Osteoblast (primary cell): Measurements from ENCODE around the gene OR10H4. TPM values are rescaled to one million over a fixed set of nuclear protein-coding genes. Genes with fewer than 3 reads are reported as not detected.

ENCODE experiments used
- DNase-seq: peaks from one replicate; pipeline ENCODE4 v3.0.0; 2011; ENCODE audit warnings: low spot score, mixed read lengths; ENCODE audit not compliant: insufficient read length; ENCODE audit errors: missing footprints
- H2AFZ ChIP-seq: 2 replicates; pipeline ENCODE4 v1.6.0; 2011; ENCODE audit warnings: mild to moderate bottlenecking, low read length
- H3K27ac ChIP-seq: 2 replicates; pipeline ENCODE4 v1.5.1; 2011; ENCODE audit warnings: mild to moderate bottlenecking, low read depth, low read length, moderate library complexity
- H3K27me3 ChIP-seq: 2 replicates; pipeline ENCODE4 v1.6.0; 2012; ENCODE audit warnings: mild to moderate bottlenecking, control low read depth, inconsistent platforms, low read length, moderate library complexity; ENCODE audit not compliant: insufficient read depth
- H3K36me3 ChIP-seq: 2 replicates; pipeline ENCODE4 v1.5.1; 2011; ENCODE audit warnings: mild to moderate bottlenecking, low read length, control low read depth, moderate library complexity; ENCODE audit not compliant: insufficient read depth
- H3K4me1 ChIP-seq: 2 replicates; pipeline ENCODE4 v1.5.1; 2011; ENCODE audit warnings: mild to moderate bottlenecking, low read length, control low read depth, moderate library complexity; ENCODE audit not compliant: insufficient read depth
- H3K4me2 ChIP-seq: 2 replicates; pipeline ENCODE4 v1.6.0; 2011; ENCODE audit warnings: mild to moderate bottlenecking, low read length; ENCODE audit not compliant: insufficient read depth
- H3K4me3 ChIP-seq: fragments of 200-600 bp; sonication (generic); 3 replicates; pipeline ENCODE4 v1.5.1; 2012; ENCODE audit warnings: mild to moderate bottlenecking, low read length, inconsistent platforms; ENCODE audit not compliant: insufficient read depth
- H3K79me2 ChIP-seq: 2 replicates; pipeline ENCODE4 v1.6.0; 2012; ENCODE audit warnings: mild to moderate bottlenecking, low read length, control low read depth, inconsistent platforms; ENCODE audit not compliant: insufficient read depth
- H3K9me3 ChIP-seq: 2 replicates; pipeline ENCODE4 v1.5.1; 2011; ENCODE audit warnings: low read depth, low read length, control low read depth
- H4K20me1 ChIP-seq: 2 replicates; pipeline ENCODE4 v1.6.0; 2012; ENCODE audit warnings: mild to moderate bottlenecking, low read length, control low read depth; ENCODE audit not compliant: insufficient read depth
- CTCF ChIP-seq: IDR thresholded peaks from 2 replicates; pipeline ENCODE4 v1.5.1; 2011; ENCODE audit warnings: mild to moderate bottlenecking, low read depth, low read length, moderate library complexity; ENCODE audit errors: extremely low read depth
- total RNA-seq: library from RNA; depleted of rRNA; stranded (reverse); fragments of >200 nt; gene quantifications from 2 replicates; pipeline ENCODE4 v1.2.3, GENCODE V29; 2012

The OR10H4 gene
- total RNA-seq, 1 donor, result not detected

- H2AFZ ChIP-seq, result no peak overlapping the region
- TF ChIP-seq CTCF, result no peak
- H3K9me3 ChIP-seq, result no peaks in the 10 kb centered on the region
Measured at GRCh38 chr19:15935167-15935702, 13.6 kb upstream of the OR10H4 start.

GRCh38 chr19:15936173-15936572 lies 12.6 kb upstream of the OR10H4 start:
- no peaks in the 10 kb centered on the region for H3K4me1 ChIP-seq
- H4K20me1 ChIP-seq, result no peaks in the 10 kb centered on the region
- H3K79me2 ChIP-seq, result no peaks in the 10 kb centered on the region
- H3K27ac ChIP-seq, result no peak overlapping the region
- no peak for DNase-seq
- H3K27me3 ChIP-seq, result no peaks in the 10 kb centered on the region
- H3K4me3 ChIP-seq, result no peak overlapping the region
- H2AFZ ChIP-seq, result no peak overlapping the region
- no peak for TF ChIP-seq CTCF
- H3K9me3 ChIP-seq, result no peaks in the 10 kb centered on the region
- H3K36me3 ChIP-seq, result no peaks in the 10 kb centered on the region
- H3K4me2 ChIP-seq, result no peak overlapping the region

More at GRCh38 chr19:15935167-15935702, 13.6 kb upstream of the OR10H4 start:
- Histone ChIP-seq H3K27me3 (no peaks in the 10 kb centered on the region), H4K20me1 (no peaks in the 10 kb centered on the region), H3K4me3 (no peak overlapping the region), H3K4me2 (no peak overlapping the region), H3K79me2 (no peaks in the 10 kb centered on the region), H3K27ac (no peak overlapping the region), H3K36me3 (no peaks in the 10 kb centered on the region), H3K4me1 (no peaks in the 10 kb centered on the region)
- DNase-seq, result no peak

GRCh38 chr19:15936950-15937349 lies 11.9 kb upstream of the OR10H4 start:
- Histone ChIP-seq H2AFZ (no peak overlapping the region), H4K20me1 (no peaks in the 10 kb centered on the region), H3K4me2 (no peak overlapping the region), H3K27ac (no peak overlapping the region), H3K9me3 (no peaks in the 10 kb centered on the region), H3K79me2 (no peaks in the 10 kb centered on the region), H3K4me1 (no peaks in the 10 kb centered on the region), H3K4me3 (no peak overlapping the region), H3K36me3 (no peaks in the 10 kb centered on the region), H3K27me3 (no peaks in the 10 kb centered on the region)
- no peak for DNase-seq
- TF ChIP-seq CTCF, result no peak

GRCh38 chr19:15937771-15938170 lies 11.0 kb upstream of the OR10H4 start:
- Histone ChIP-seq H2AFZ (no peak overlapping the region), H3K27ac (no peak overlapping the region), H3K4me1 (no peaks in the 10 kb centered on the region), H3K4me2 (no peak overlapping the region), H3K79me2 (no peaks in the 10 kb centered on the region), H3K27me3 (no peaks in the 10 kb centered on the region), H4K20me1 (no peaks in the 10 kb centered on the region), H3K9me3 (no peaks in the 10 kb centered on the region), H3K36me3 (no peaks in the 10 kb centered on the region), H3K4me3 (no peak overlapping the region)
- DNase-seq, result no peak
- no peak for TF ChIP-seq CTCF
